ENCODE measurements around the gene RPP21.

The RPP21 gene

GRCh38 chr6:30391240-30391639 is 46.3 kb downstream of the RPP21 start:
- no peak for DNase-seq

- DNase-seq, result no peak
Measured at GRCh38 chr6:30394139-30394538, 49.2 kb downstream of the RPP21 start.

Data from NCI-H526 treated with DMSO at 0.1 percent for 48 hours (cell line).